Activated CD8-positive, alpha-beta memory T cell treated with anti-CD3 and anti-CD28 coated beads for 1 hour (primary cell): ENCODE measurements around the gene PLPPR3.

Experiments used
- DNase-seq, 2 donors: peaks; one replicate each; pipeline ENCODE4 v3.0.0-alpha.2; 2020; ENCODE audit warnings: low read depth in 1 of 2; ENCODE audit errors: extremely low read depth in 1 of 2

Gene PLPPR3

GRCh38 chr19:810077-810855 lies 11.5 kb downstream of the PLPPR3 start:
- DNase-seq = no peak

- no peak for DNase-seq
These were observed 13.4 kb downstream of the PLPPR3 start for GRCh38 chr19:808423-808775.

GRCh38 chr19:807627-808422 lies 13.9 kb downstream of the PLPPR3 start:
- no peak for DNase-seq

- DNase-seq = no peak
These were observed 14.8 kb downstream of the PLPPR3 start for GRCh38 chr19:806815-807421.

- no peak for DNase-seq
These were observed 15.9 kb downstream of the PLPPR3 start for GRCh38 chr19:805600-806550.

GRCh38 chr19:805166-805551 lies 16.6 kb downstream of the PLPPR3 start:
- DNase-seq = no peak

- DNase-seq = no peak
These were observed 17.2 kb downstream of the PLPPR3 start for GRCh38 chr19:804419-805165.

- DNase-seq = no peak
These were observed 17.9 kb downstream of the PLPPR3 start for GRCh38 chr19:803686-804418.

- DNase-seq = no peak
These were observed 18.6 kb downstream of the PLPPR3 start for GRCh38 chr19:803099-803561.

GRCh38 chr19:802498-803098 lies 19.2 kb downstream of the PLPPR3 start:
- DNase-seq = no peak

- DNase-seq = no peak
These were observed 19.8 kb downstream of the PLPPR3 start for GRCh38 chr19:801861-802497.

GRCh38 chr19:801030-801860 lies 20.5 kb downstream of the PLPPR3 start:
- no peak for DNase-seq

GRCh38 chr19:800360-801029 lies 21.3 kb downstream of the PLPPR3 start:
- DNase-seq = no peak

GRCh38 chr19:799076-799881 lies 22.5 kb downstream of the PLPPR3 start:
- no peak for DNase-seq

- no peak for DNase-seq
These were observed 23.2 kb downstream of the PLPPR3 start for GRCh38 chr19:798415-799075.
